GM18517 (cell line): ENCODE data around the gene RNF114.

Experiments
- ATAC-seq: cut with Tn5 transposase; IDR thresholded peaks from one replicate; pipeline ENCODE4 v1.9.1; 2021; ENCODE audit warnings: mild to moderate bottlenecking, moderate library complexity; ENCODE audit not compliant: unreplicated experiment

Gene RNF114

GRCh38 chr20:49904440-49905214, 31.6 kb upstream of the RNF114 start:
- ATAC-seq = no peak

- ATAC-seq = no peak
Observed at GRCh38 chr20:49905415-49906091, 30.6 kb upstream of the RNF114 start.

GRCh38 chr20:49906101-49906604, 30.0 kb upstream of the RNF114 start:
- ATAC-seq = no peak

- no peak for ATAC-seq
Observed at GRCh38 chr20:49906615-49907154, 29.5 kb upstream of the RNF114 start.

GRCh38 chr20:49907405-49908257, 28.6 kb upstream of the RNF114 start:
- no peak for ATAC-seq

- ATAC-seq = no peak
Observed at GRCh38 chr20:49908258-49908565, 28.0 kb upstream of the RNF114 start.

GRCh38 chr20:49909499-49910339, 26.5 kb upstream of the RNF114 start:
- ATAC-seq = no peak

GRCh38 chr20:49910340-49910706, 25.9 kb upstream of the RNF114 start:
- no peak for ATAC-seq

GRCh38 chr20:49913399-49914047, 22.7 kb upstream of the RNF114 start:
- ATAC-seq = no peak

GRCh38 chr20:49914310-49915117, 21.7 kb upstream of the RNF114 start:
- peak; percentile 2 for ATAC-seq

- peak; percentile 34 for ATAC-seq
Observed at GRCh38 chr20:49915118-49915379, 21.1 kb upstream of the RNF114 start.

- peak; percentile 70 for ATAC-seq
Observed at GRCh38 chr20:49915380-49916145, 20.6 kb upstream of the RNF114 start, which contains the start of gene SPATA2. Gene SPATA2, minus strand, starts transcription at chr20:49915529. Its CDS starts 7,039 bp downstream, at chr20:49908490.

GRCh38 chr20:49916146-49917002, 19.8 kb upstream of the RNF114 start:
- no peak for ATAC-seq

- ATAC-seq = no peak
Observed at GRCh38 chr20:49918446-49918845, 17.8 kb upstream of the RNF114 start.

- ATAC-seq = no peak
Observed at GRCh38 chr20:49919009-49919408, 17.2 kb upstream of the RNF114 start.

GRCh38 chr20:49919461-49919860, 16.7 kb upstream of the RNF114 start:
- no peak for ATAC-seq

GRCh38 chr20:49924247-49924646, 11.9 kb upstream of the RNF114 start:
- ATAC-seq = no peak
